GM18498 (cell line): ENCODE data around the gene PRAMEF7.
"Not testable (repeated sequence)": the region's sequence is repeated elsewhere in the genome, so short reads cannot be mapped to it uniquely, and the experiment has no call there.

Experiments used
- ATAC-seq: cut with Tn5 transposase; IDR thresholded peaks from one replicate; pipeline ENCODE4 v1.9.1; 2021; ENCODE audit warnings: mild to moderate bottlenecking, moderate library complexity; ENCODE audit not compliant: unreplicated experiment

The PRAMEF7 gene

DNA sequence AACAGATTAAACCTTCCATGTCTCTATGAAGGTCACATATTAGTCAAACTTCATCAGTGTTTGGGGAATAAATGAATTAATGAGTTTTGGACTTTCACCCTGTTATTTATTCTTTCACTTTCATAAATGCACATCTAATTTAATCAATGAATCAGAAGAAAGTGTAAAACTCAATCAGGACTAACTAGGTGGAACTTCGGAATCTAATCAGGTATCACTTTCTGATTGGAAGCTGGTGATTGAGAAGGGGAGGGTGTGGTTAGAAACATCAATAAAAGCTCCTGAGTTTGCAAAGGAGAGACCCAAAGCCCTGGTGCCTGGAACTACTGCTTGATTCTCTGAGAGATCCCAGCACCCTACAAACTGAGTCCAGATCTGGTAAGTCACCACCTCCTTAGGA is at the start of gene PRAMEF7:
PRAMEF7 (plus strand) TSS at position 301 of the 400 bp plus-strand sequence. CDS start 1,083 bp downstream, outside the sequence.
- not testable (repeated sequence) for ATAC-seq

DNA sequence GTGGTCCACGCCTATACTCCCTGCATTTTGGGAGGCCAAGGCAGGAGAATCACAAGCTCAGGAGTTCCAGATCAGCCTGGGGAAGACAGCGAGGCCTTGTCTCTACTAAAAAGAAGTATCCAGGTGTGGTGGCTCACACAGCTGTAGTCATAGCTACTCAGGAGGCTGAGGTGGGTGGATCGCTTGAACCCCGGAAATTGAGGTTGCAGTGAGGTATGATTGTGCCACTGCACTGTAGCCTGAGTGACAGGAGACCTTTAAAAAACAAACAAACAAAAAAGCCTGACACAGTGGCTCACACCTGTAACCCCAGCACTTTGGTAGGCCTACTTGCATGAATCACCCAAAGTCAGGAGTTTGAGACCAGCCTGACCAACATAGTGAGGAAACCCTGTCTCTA is 38.0 kb upstream of the PRAMEF7 start:
- ATAC-seq = not testable (repeated sequence)

DNA sequence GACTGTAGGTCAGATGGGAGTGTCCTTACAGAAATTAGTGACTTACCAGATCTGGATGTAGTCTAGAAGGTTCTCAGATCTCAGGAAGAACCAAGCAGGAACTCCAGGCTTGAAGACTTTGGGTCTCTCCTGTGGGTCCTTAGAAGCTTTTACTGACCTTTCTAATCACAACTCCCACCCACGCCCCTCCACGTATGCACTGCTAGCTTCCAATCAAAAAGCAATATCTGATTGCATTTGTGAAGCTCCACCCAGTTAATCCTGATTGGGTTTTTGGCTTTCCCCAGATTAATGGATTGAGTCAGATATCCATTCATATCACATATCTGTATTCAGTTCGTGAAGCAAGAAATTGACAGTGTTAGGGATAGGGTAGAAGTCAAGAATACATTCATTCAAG is 30.3 kb upstream of the PRAMEF7 start, which contains the start of gene PRAMEF4:
PRAMEF4 (minus strand) TSS at position 101 of the 400 bp plus-strand sequence. CDS start 2,807 bp downstream, outside the sequence.
- not testable (repeated sequence) for ATAC-seq

DNA sequence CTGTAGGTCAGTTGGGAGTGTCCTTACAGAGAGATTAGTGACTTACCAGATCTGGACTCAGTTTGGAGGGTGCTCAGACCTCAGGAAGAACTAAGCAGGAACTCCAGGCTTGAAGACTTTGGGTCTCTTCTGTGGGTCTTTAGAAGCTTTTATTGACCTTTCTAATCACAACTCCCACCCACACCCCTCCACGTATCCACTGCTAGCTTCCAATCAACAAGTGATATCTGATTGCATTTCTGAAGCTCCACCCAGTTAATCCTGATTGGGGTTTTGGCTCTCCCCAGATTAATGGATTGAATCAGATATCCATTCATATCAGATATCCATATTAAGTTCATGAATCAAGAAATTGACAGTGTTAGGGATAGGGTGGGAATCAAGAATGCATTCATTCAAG is 18.2 kb upstream of the PRAMEF7 start, which contains the start of gene PRAMEF10:
PRAMEF10 (minus strand) TSS at position 101 of the 400 bp plus-strand sequence. CDS start 2,423 bp downstream, outside the sequence.
- ATAC-seq = not testable (repeated sequence)

DNA sequence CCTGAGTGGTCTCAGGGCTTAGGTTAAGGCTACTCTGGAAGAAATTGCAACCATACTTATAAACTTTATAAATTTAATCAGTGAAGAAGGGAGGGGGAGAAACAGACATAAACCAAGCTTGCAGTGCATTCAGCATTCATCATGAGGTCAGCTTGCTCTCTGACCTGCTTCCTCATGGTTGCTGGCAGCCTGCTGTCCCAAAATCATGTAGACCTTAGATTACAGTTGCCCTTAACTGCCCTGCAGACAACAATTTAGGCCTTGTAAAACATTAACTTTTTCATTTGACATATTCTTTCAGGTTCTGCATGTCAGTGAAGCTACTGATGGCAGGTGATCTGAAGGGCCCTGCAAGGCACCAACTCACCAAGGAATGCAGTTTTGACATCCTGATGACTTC is 17.2 kb upstream of the PRAMEF7 start:
- ATAC-seq = not testable (repeated sequence)

DNA sequence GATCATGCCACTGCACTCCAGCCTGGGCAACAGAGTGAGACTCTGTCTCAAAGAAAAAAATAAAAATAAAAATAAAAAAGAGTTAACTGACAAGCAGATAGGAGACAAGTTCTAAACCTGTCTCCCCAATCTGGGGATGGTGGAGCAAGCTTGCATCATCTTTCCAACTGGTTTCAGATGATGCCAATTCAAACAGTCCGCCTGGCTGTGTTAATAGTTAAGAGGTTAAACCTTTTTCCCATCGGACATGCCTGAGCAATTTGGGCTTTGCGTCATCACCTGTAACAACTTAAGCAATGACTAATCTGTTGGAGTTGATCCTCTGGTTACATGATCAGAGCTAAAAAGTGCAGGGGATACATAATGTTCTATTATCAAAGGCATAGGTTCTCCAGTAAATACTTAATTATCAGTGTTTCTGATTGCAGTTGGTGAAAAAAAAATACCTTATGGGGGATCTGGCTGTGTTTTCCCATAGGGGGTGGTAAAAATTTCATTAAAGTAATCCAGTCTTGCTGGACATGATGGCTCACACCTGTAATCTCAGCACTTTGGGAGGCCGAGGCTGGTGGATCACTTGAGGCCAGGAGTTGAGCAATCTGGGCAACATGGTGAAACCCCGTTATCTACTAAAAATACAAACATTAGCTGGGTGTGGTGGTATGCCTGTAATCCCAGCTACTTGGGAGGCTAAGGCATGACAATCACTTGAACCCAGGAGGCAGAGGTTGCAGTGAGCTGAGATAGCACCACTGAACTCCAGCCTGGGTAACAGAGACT is 12.4 kb upstream of the PRAMEF7 start:
- ATAC-seq = not testable (repeated sequence)

DNA sequence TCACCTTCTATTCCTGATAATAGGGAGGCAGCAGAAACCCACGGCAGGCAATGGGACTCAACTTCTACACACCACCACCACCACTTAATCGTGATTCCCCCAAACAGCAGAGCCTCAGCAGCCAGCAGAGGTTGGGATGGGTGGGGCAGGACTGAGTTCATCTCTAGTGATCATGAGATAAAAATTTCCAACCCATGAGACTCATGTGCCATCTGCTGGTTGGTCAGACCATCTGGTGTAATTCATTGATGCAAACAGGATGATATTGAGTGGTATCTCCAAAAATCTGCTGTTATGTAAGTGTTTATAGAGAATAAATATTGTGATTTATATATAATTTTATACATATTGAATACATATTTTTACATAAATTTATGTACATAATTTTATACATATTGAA is 5.3 kb downstream of the PRAMEF7 start:
- not testable (repeated sequence) for ATAC-seq

DNA sequence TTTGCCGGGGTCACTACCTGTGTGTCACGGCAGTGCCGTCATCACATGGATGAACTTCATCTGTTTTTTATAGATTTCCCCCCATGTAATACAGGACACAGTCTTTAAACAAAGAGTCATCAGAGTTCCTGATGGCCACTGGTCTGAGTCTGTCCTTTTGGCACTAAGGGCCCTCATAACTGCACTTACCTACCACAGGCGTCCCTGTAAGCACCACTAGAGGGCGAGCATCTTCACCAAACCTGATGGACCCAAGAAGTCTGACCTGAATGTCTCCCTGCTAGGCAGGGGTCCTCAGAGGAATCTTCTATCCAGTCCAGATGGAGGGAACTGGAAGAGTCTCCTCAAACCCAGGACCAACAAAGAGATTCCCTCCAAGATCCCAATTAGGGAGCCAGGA is 8.0 kb downstream of the PRAMEF7 start:
- not testable (repeated sequence) for ATAC-seq

DNA sequence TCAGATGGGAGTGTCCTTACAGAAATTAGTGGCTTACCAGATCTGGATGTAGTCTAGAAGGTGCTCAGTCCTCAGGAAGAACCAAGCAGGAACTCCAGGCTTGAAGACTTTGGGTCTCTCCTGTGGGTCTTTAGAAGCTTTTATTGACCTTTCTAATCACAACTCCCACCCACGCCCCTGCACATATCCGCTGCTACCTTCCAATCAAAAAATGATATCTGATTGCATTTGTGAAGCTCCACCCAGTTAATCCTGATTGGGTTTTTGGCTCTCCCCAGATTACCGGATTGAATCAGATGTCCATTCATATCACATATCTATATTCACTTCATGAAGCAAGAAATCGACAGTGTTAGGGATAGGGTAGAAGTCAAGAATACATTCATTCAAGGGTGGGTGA is 31.1 kb downstream of the PRAMEF7 start, which contains the start of gene PRAMEF6:
PRAMEF6 (minus strand) TSS at position 101 of the 400 bp plus-strand sequence. CDS start 5,062 bp downstream, outside the sequence.
- not testable (repeated sequence) for ATAC-seq
